Stimulated activated CD8-positive, alpha-beta memory T cell treated with anti-CD3 and anti-CD28 coated beads, Interleukin-4, amount 100 ng/mL, for 1 hour (primary cell): ENCODE results near the gene CASQ1.
A peak's percentile ranks its signal among the peaks of the same experiment; 100 is the strongest.

ENCODE experiments used
- DNase-seq, 2 donors: peaks; one replicate each; pipeline ENCODE4 v3.0.0-alpha.2; 2020; ENCODE audit warnings: low read depth in 2 of 2, low spot score in 1 of 2

The CASQ1 gene

DNA sequence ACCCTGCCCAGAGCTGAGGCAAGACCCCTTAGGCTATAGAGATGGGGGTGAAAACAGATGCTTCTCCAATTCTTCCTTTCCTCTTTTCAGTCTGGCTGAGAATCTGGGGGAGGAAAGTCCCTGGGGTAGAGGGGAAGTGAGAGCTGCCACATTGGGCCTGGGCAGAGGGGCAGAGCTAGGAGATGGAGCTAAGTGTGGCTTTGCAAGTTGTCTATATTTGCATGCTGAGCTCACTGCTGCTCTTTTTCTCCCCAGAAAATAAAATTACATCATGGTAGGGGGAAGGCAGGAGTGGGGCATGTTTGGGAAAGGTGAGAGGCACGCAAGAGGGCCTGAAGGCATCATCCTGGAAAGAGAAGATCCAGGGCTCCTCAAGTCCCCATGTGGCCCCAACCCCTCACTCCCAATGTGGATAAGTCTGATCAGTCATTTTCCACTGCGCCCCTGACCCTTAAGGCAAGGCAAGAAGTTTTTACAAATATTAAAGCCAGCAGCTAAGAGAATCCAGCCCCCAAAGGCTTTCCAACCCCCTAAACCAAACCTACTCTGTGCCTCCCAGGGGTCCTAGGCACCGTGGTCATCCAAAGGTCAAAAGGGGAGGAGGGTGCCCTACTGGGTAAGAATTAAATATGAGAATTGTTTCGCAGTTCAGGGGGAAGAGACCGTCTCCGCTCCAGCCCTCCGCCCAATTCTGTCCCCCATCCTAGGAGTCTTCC is 14.3 kb downstream of the CASQ1 start:
- no peak for DNase-seq

DNA sequence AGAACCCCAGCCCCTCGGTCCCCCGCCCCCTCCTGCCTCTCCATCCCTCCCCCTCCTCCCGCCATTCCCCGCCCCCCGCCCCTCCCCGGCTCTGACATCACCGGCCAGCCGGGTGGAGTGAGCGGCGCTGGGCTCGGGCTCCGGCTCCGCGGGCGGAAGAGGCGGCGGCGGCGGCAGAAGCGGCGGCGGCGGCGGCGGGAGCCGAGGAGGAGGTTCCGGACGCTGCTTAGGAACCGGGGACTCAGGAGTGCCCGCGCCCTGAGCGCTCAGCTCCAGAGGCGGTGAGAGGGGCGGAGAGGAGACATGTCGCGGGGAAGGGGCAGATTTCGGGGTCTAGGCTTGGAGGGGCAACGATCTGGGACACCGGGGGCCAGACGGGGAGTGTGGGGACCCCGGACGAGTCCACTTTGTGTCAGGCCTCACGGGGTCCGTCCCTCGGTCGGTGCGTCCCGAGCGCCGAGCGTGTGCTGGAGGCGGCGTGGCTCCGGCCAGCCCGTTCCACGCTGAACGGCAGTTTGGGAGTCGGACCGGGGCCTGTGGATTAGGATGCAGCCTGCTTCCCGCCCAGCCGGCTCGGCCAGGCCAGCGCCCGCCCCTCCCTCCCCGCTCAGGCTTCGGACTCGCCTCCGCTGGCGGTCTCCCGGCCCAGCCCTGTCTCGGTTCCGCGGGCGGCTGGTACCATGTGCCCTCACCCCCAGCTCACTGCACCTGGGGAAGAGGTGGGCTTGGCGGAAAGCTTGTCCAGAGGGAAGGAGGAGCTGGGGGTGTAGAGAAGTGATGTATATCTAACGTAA is 15.1 kb downstream of the CASQ1 start, which contains the start of gene PEA15:
Gene PEA15 (plus strand): TSS at position 143 of the 794 bp plus-strand sequence. CDS start 6,161 bp downstream, outside the sequence.
- DNase-seq: peak; percentile 23 to 39

DNA sequence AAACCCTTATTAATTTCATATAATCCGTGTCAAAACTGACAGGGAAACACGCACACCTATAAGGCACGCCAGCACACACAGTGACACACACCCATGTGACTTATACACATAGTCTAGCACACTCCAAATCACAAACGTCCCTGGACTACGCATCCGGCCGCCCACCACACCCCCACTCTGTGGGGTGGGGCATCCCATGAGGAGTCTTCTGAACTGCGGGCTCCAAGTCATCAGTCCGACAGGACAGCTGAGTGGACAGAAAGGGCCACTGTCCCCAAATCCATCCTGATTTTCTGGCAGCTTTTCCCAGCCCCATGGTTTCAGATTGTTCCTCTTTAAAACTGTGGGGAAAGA is 15.6 kb downstream of the CASQ1 start:
- DNase-seq: peak in 1 of 2 donors; percentile 14

DNA sequence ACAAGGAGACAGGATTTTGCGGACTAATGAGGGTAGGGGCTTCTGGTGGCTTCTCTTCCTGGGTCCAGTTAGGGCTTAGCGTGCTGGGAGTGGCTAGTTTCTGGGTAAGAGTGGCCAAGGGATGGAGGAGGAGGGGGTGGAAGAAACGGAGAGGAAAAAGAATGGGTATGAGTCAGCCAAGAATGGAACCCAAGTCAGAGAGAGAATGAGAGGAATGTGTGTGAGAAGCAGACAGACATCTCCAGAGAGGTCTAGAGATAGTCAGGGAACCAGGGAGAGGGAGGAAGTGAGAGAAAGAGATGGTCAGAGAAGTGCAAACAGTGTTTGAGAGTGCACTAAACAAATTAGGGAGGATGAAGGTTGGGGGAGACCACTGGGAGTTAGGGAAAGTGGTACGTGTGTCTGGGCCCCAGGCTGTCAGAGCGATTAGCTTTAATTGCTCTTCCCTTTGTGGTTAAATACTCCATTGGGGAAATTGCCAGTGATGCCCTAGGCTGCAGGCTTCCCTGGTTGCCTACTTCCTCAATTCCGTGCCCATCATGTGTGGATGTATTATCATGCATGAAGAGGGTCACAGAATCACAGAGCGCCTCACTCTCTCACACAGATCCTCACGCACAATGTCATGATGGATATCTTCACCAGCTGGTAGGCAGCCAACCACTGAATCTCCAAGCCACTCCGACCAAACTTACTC is 16.2 kb downstream of the CASQ1 start:
- no peak for DNase-seq

DNA sequence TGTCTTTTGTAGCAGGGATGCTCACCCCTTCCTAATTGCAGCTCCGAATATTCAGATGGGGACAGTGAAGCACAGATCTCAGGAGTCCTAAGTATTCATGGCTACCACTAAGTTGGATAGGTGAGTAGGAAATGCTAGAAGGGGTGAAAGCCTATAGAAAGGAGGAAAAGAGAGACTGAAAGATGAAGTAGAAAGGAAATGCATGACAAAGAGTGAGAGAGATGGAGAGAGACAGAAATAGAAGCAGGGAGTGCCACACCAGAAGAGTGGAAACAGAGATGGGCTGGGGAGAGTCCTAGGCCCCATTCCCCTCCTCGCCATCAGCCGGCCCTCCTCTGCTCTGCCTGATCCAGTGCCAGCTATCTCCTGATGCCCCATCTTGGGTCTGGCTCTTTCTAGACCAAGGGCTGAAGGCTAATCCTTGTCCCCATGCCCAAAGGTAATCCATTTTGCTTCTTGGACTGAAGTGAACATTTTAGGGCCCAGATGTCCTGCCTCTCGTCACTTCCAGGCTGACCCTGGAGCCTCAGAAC is 16.8 kb downstream of the CASQ1 start:
- no peak for DNase-seq

DNA sequence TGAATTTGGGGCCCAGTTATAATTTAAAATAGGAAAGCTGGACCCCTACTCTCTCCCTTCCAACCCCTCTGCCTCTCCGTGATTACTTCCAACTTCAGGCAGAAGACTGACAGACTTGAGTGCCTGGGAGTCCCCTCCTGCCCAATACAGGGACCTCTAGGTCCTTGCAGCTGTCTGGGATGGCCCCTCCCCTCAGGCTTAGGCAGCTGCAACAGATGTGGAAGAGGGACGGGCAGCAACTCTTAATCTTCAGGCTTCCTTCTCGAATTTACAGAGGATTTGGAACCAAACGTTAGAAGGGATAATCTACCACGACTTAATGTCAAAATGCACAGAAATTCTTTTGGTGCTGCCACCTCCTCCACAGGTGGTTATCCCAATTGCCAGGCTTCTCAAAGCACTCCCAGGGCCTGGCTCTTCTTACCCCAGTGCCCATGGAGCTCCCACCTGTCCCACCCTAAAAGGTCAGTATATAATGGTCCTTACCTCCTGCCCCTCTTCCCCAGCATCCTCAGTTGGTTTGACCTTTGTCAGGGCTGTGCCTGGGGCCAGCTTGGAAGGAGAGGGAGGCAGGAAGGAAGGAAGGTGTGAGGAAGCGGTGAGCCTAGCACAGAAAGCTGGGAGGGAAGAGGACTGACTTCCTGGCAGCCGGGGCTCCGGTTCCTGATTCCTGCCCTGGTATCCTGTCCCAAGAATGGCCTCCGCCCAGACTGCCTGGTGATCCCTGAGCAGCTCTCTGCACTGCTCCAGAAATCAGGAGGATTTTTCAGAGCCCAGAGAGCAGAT is 17.6 kb downstream of the CASQ1 start:
- no peak for DNase-seq

DNA sequence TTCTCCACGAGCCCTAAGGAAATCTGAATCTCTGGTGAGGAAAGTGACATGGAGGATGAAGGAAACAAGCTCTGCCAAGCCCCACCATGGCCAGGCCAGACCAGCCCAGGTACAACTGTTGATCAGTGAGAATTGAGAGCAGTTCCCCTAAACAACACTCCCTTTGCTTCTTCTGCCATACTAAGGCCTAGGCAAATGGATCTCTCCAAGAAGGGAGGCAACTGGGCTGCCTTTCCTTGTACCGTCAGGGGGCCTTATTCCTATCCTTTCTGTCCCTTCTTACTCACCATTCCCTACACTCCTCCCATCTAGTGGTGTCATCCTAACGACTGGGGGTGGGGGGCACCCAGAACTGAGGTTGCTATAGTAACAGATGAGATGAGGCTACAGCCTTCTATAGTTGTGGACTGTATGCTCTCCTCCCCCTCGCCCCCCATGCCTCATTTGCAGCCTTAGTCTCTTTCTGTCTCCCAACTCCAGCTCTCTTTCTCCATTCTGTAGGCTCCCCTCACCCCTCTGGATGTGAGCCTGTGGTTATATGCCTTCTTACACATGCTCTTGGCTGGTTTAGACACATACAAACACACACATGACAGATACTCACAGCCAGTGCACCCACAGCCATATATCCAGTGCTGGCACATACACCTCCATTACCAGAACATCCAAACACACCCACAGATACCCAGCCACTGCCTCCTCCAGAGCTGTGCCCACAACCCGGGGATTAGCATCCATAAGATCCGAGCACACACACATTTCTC is 18.4 kb downstream of the CASQ1 start:
- no peak for DNase-seq

DNA sequence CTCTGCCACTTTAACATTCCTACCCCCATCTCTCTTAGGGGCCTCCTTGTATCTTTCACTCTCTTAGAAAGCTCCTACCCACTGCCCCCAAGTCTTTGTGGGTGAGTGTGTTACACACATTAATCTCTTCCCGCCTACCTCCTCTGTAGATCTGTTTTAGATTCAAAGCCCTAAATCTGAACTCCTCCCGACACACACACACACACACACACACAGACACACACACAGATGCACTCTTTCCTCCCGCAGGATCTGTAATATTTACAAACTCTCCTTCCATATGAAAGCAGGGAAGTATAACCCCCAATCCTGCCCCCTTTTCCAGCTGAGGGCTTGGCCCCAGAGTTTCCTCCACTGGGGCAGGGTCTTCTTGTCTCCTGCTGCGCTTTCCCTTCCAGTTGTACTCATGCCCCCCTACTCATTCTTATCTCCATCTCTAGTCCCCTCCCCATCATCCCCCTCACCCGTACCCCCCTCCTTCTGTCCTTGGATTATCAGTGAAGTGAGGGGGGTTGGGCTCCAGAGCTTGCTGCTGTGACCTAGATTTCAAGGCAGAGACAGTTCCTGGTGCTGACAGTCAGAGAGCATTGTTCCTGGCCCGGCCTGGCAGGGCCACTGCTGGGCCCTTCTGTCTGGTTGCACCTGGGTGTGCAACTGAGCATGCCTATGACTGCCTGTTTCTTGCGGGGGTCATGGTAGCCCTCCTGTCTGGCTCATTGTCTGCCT is 19.1 kb downstream of the CASQ1 start:
- DNase-seq: no peak

DNA sequence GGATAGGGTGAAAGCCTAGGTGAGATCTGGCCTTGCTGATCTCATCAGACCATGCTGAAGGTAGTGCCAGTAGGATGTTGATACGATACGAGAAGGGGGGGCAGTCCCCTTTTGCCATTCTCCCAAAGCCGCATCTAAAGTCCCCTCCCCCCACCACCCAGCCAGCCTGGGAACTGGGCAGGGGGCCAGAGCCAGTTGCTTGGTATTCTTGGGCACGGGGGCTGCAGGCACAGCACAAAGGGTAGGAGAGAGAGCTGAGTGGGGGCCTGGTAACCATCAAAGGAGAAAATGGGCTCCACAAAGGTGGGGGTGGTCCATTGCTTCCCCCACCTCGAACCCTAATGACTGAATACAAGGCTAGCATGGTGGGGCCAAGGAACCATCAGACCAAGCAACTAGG is 20.2 kb downstream of the CASQ1 start:
- DNase-seq: no peak

DNA sequence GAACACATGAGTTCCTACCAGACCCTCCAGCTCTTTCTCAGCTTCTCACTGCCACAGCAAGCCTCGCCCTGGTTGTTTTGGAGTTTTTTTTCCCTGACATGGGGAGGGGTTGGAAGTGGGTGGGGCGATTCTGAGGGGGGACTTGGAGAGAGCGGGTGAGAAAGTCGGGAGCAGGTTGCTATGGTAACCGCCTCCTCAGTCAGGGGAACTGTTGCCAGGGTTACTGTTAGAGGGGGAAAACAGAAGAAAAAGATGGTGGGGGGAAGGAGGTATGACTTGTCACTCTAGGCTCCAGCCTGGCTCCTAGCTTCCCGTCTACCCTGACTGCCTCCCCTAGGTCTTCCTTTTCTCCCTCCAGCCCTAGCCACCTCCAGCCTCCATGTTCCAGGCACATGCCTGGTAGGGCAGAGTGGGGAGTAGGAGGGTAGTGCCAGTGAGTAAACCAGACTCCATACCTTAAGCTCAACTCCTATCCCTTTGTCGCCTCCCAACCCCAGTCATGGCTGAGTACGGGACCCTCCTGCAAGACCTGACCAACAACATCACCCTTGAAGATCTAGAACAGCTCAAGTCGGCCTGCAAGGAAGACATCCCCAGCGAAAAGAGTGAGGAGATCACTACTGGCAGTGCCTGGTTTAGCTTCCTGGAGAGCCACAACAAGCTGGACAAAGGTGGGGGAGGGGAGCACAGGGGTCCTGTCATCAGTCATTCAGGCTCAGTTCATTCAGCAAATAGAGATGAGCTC is 20.8 kb downstream of the CASQ1 start:
- no peak for DNase-seq

DNA sequence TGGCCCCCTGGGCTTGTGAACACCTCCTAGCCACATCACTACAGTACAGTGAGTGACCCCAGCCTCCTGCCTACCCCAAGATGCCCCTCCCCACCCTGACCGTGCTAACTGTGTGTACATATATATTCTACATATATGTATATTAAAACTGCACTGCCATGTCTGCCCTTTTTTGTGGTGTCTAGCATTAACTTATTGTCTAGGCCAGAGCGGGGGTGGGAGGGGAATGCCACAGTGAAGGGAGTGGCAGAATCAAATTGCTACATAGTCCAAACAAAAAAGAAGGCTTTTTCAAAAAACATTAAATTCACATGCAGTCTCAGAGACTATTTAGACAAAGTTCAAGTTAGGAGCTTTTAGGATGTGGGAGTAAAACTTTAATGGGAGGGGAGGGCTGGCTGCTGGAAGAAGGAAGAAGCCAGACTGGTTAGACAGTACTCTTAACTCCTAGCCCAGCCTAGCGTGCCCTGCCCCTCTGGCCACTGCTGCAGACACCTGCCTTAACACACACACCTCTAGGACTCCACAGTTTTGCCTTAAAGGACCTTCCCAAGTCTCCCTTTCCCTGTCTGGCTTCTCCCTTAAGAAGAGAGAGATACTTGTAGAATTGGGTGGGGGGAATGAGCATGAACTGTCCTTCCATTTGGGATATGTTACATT is 24.2 kb downstream of the CASQ1 start:
- DNase-seq: no peak

DNA sequence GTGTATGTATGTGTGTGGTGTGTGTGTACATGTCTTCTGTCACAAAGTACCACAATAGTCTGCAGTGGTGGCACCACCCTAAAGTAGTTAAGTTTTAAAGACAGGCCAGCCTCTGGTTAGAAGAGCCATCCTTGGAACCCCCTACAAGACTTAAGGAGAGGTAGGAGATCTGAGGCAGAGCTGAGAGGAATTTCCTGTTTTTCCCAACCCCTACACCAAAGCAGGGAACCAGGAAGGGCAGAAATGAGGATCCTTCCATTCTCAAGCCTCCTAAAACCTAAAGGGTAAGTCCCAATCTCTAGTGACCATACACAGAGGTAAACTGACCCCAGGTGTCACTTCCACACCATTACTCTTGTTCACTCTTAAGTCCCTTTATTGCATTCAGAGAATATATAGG is 25.9 kb downstream of the CASQ1 start:
- DNase-seq: no peak

DNA sequence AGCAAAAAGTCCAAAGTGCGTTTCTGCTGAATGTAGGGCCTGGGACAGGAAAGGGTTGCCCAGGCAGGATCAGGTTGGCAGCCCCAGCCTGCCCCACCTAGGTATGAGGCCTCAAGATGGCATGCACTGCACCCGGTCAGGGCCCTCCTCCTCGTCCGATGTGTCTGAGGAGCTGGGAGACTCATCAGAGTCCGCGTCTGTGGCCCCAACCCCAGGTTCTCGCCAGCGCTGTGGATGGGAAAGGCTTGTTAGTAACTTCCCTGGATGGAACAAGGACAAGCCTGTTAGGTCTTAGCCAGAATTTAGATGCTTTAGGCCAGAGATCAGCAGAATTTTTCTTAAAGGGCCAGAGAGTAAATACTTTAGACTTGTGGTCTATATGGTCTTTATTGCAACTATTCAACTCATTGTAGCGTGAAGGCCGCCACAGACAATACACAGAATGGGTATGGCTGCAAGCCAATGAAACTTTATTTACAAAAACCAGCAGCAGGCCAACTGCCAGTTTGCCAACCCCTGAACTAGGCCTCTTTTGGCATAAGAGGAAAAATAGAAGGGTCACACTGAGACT is 27.2 kb downstream of the CASQ1 start:
- DNase-seq: no peak

DNA sequence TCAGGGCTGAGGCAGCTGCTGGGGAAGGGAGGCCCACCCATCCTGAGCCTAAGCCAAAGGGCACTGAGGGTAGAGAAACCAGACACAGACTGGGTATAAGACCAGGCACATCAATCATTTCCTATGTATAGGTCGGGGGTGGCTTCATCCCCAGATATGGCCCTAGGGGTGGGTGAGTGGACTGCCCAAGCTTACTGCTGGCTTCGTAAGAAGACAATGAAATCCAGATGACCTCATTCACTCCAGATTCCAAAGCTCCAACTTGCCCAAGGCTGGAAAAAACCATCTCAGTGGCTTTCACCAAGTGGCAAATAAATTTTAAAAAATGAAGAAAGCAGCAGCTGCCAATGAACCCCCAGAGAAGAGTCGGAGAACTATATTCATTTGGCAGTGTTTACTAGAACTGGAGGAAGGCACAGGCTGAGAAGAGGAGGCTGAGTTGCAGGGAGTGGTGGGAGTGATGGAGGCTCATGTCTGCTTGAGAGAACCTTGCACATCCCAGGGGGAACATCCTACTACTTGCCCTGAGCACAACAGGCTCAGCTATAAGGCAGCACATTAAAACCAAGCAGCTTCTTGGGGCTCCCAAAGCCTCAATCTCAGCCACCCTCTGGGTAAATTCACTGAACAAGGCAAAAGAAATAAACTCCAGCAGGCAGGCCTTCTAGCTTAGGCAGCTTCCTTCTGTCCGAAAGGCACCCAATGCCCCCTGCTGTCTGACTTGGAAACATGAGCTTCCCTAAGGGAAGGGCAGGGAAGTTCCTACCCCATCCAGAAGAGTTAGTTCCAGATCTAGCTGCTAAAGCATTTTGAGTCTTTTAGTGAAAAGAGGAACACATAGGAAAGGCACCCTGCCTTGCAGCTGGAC is 28.9 kb downstream of the CASQ1 start:
- no peak for DNase-seq

DNA sequence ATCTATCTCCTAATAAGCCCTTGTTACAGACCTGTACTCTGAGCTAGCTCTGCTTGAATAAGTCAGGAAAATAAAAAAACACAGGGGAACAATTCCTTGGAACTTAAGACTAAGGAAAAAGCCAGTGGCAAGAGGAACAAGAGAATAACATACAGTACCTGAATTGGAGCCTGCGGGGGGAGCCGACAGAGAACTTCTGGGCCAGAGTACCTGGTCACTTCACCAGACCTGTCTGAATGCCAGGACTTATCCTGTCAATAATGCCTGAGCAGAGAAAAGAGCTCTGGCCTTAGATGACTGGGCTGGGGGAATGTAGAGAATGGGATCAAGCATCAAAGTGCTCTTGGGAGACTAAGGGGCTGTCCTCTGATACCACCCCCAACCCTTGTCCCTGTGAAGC is 29.9 kb downstream of the CASQ1 start:
- no peak for DNase-seq

DNA sequence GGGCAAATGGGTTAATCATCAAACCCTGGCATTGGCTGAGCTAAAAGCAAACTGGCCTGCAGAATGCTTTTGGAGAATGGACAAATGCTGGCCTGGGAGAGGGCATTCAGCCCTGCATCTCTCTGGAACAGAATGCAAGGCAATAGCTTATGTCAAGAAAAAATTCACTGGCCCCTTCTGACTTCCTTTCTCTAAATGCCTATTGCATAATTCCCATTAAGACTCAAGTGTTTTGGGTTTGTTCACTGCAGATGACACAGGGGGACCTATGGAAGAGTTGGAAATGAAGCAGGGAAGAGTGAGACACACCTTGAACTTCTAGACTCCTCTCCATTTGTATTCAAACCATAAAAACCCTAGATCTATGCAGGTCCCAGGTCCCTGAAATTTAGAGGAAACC is 30.7 kb downstream of the CASQ1 start:
- no peak for DNase-seq

DNA sequence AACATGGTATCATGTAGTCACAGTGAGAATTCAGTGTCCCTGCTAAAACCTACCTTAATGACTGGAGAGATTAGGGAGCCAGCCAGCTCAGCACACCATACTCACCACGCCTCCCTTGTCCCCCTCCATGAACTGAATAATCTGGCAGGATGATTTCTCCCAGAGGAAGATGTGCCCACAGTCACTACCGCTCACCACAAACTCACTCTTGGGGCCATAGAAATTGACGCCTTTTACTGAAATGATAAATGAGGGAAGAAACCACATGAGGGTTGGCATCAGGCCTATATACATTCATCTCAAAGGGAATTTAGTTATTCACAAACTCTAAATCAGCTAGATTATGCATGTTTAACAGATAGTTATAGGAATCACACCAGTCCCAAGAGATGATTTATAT is 32.2 kb downstream of the CASQ1 start:
- DNase-seq: no peak
